ENCODE results near the gene SRGAP3. TPM values are rescaled to one million over a fixed set of nuclear protein-coding genes. Genes with fewer than 3 reads are reported as not detected.

The SRGAP3 gene
- total RNA-seq, 1 experiment from 2014 or later = 0.69 TPM

DNA sequence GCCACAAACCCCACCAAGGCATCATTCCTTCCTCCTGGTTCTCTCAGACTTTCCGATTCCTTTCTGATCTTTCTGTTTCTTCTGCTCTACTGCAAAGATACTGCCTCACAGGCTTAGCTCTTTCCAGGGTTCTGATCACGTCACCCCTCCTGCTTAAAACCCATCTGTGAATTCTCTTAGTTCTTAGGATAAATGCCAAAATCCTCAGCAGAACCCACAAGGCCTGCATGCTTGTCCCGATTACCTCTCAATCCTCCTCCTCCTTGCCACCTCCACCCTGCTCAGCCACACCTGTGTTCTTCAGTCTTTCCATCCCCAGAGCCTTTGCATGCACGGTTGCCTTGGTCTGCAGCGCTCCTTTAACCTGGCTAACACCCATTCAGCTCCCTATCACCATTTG, 84.0 kb downstream of the SRGAP3 start:
- Histone ChIP-seq H3K4me1 (ENCODE audit: insufficient read depth, low read length, poor library complexity, severe bottlenecking) (no peaks in the 10 kb centered on the region), H3K36me3 (ENCODE audit: insufficient read depth, low read length, poor library complexity, severe bottlenecking) (no peaks in the 10 kb centered on the region), H3K9me3 (ENCODE audit: low read depth, low read length, poor library complexity, severe bottlenecking) (no peaks in the 10 kb centered on the region), H3K27me3 (replicated peaks; ENCODE audit: insufficient read depth, low read depth, low read length, poor library complexity) (no peaks in the 10 kb centered on the region), H3K4me3 (ENCODE audit: low read depth, low read length, poor library complexity, severe bottlenecking) (no peak overlapping the region), H3K27ac (ENCODE audit: low read depth, low read length, poor library complexity, severe bottlenecking) (no peak overlapping the region)
- CTCF ChIA-PET = no interaction called here
- POLR2A ChIA-PET (ENCODE audit: low non-redundant PET) = no interaction called here
- intact Hi-C loops (cut with micrococcal nuclease; ENCODE audit: unreplicated experiment) = no loop called here
- TF ChIP-seq, protein P1, sequence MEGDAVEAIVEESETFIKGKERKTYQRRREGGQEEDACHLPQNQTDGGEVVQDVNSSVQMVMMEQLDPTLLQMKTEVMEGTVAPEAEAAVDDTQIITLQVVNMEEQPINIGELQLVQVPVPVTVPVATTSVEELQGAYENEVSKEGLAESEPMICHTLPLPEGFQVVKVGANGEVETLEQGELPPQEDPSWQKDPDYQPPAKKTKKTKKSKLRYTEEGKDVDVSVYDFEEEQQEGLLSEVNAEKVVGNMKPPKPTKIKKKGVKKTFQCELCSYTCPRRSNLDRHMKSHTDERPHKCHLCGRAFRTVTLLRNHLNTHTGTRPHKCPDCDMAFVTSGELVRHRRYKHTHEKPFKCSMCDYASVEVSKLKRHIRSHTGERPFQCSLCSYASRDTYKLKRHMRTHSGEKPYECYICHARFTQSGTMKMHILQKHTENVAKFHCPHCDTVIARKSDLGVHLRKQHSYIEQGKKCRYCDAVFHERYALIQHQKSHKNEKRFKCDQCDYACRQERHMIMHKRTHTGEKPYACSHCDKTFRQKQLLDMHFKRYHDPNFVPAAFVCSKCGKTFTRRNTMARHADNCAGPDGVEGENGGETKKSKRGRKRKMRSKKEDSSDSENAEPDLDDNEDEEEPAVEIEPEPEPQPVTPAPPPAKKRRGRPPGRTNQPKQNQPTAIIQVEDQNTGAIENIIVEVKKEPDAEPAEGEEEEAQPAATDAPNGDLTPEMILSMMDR (conservative IDR thresholded peaks at IDR 0.05; ENCODE audit: low read depth, low read length) = no peak
- no peak for TF ChIP-seq EZH2 (IDR thresholded peaks at IDR 0.05; ENCODE audit: borderline replicate concordance, low read depth, low read length, poor library complexity, severe bottlenecking)
- no peak for DNase-seq (ENCODE audit: low spot score)
- no TSS peak for BruUV-seq (replicated peaks)

DNA sequence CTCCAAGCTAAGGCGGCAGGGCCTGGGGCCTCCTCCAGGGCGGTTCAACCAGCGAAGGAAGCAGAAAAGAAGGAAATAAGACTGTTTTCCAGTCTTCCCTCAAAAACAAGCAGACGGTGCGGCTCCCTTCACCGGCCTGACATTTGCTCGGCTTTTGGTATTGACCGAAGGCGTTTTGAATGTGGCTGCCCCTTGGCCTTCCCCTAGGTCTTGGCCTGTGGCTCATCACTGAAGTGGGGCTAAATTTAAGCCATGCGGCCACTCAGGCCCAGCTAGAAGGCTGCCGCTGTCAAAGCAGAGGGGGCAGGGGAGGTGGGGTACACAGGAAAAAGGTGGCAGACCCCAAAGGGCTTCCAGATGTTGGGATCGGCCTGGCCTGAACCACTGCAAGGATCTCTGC, 86.2 kb downstream of the SRGAP3 start:
- TF ChIP-seq EZH2 (IDR thresholded peaks at IDR 0.05; ENCODE audit: borderline replicate concordance, low read depth, low read length, poor library complexity, severe bottlenecking) = no peak
- TF ChIP-seq, protein P1 (conservative IDR thresholded peaks at IDR 0.05; ENCODE audit: low read depth, low read length) = no peak
- H3K4me1 ChIP-seq (ENCODE audit: insufficient read depth, low read length, poor library complexity, severe bottlenecking) = no peaks in the 10 kb centered on the region
- H3K9me3 ChIP-seq (ENCODE audit: low read depth, low read length, poor library complexity, severe bottlenecking) = no peaks in the 10 kb centered on the region
- no peaks in the 10 kb centered on the region for H3K27me3 ChIP-seq (replicated peaks; ENCODE audit: insufficient read depth, low read depth, low read length, poor library complexity)
- H3K4me3 ChIP-seq (ENCODE audit: low read depth, low read length, poor library complexity, severe bottlenecking) = no peak overlapping the region
- BruUV-seq (replicated peaks) = no TSS peak
- H3K27ac ChIP-seq (ENCODE audit: low read depth, low read length, poor library complexity, severe bottlenecking) = no peak overlapping the region
- no peaks in the 10 kb centered on the region for H3K36me3 ChIP-seq (ENCODE audit: insufficient read depth, low read length, poor library complexity, severe bottlenecking)
- intact Hi-C loops (cut with micrococcal nuclease; ENCODE audit: unreplicated experiment) = no loop called here
- POLR2A ChIA-PET (ENCODE audit: low non-redundant PET) = no interaction called here
- CTCF ChIA-PET = no interaction called here
- no peak for DNase-seq (ENCODE audit: low spot score)

GRCh38 chr3:9161811-9162210, 87.6 kb downstream of the SRGAP3 start:
- H3K36me3 ChIP-seq (ENCODE audit: insufficient read depth, low read length, poor library complexity, severe bottlenecking) = no peaks in the 10 kb centered on the region
- no peak overlapping the region for H3K4me3 ChIP-seq (ENCODE audit: low read depth, low read length, poor library complexity, severe bottlenecking)
- ChIA-PET POLR2A (ENCODE audit: low non-redundant PET) (no interaction called here), CTCF (no interaction called here)
- no TSS peak for BruUV-seq (replicated peaks)
- H3K4me1 ChIP-seq (ENCODE audit: insufficient read depth, low read length, poor library complexity, severe bottlenecking) = no peaks in the 10 kb centered on the region
- H3K27ac ChIP-seq (ENCODE audit: low read depth, low read length, poor library complexity, severe bottlenecking) = no peak overlapping the region
- intact Hi-C loops (cut with micrococcal nuclease; ENCODE audit: unreplicated experiment) = no loop called here
- H3K27me3 ChIP-seq (replicated peaks; ENCODE audit: insufficient read depth, low read depth, low read length, poor library complexity) = no peaks in the 10 kb centered on the region
- H3K9me3 ChIP-seq (ENCODE audit: low read depth, low read length, poor library complexity, severe bottlenecking) = no peaks in the 10 kb centered on the region
- TF ChIP-seq, protein P1 (conservative IDR thresholded peaks at IDR 0.05; ENCODE audit: low read depth, low read length) = no peak
- no peak for TF ChIP-seq EZH2 (IDR thresholded peaks at IDR 0.05; ENCODE audit: borderline replicate concordance, low read depth, low read length, poor library complexity, severe bottlenecking)
- DNase-seq (ENCODE audit: low spot score) = no peak

Data from A673 (cell line).